Stimulated activated CD4-positive, alpha-beta T cell treated with anti-CD3 and anti-CD28 coated beads, Interleukin-1b, Interleukin-23, amount 100 ng/mL, for 24 hours (primary cell): ENCODE data around the gene CIDEC.

ENCODE experiments used
- DNase-seq, 4 experiments: peaks; one replicate each; pipeline ENCODE4 v3.0.0-alpha.2; 2020; ENCODE audit warnings: low read depth in 4 of 4, low spot score in 1 of 4

Gene CIDEC

DNA sequence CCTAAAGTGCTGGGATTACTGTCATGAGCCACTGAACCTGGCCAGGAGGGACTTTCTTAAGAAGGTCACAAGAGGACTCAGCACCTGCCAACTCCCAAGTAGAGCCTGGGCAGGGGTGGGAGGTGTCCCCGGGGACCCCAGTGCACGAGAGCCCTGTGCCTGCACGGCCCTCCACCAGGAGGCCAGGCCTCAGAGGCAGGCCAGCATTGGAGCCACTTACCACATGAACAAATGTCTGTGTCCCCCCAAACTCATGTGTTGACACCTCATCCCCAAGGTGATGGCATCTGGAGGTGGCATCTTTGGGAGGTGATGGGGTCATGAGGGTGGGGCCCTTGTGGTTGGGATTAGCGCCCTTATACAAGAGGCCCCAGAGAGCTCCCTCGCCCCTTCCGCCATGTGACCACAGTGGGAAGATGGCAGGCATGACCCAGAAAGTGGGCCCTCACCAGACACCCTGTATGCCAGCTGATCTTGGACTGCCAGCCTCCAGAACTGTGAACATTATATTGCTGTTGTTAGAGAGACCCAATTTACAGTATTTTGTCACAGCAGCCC is 33.0 kb downstream of the CIDEC start:
- DNase-seq = no peak

DNA sequence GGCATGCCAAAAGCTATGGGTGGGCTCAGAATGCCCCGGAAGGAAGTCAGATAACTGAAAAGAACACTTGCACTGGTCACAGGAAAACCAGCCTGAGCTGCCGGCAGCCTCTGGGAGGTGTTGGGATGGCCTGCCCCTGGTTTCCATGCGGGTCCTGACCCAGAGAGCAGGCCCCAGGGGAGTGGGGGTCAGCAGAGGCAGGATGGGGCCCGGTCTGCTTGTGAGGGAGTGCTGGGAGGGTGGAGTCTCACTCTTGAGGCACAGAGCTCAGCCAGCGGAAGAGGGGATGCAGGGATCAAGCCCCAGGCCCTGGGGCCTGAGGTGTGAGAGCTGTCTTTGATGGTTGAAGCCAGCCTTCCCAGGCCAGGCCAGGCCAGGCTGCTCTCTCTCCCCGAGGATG is 33.8 kb downstream of the CIDEC start:
- no peak for DNase-seq

DNA sequence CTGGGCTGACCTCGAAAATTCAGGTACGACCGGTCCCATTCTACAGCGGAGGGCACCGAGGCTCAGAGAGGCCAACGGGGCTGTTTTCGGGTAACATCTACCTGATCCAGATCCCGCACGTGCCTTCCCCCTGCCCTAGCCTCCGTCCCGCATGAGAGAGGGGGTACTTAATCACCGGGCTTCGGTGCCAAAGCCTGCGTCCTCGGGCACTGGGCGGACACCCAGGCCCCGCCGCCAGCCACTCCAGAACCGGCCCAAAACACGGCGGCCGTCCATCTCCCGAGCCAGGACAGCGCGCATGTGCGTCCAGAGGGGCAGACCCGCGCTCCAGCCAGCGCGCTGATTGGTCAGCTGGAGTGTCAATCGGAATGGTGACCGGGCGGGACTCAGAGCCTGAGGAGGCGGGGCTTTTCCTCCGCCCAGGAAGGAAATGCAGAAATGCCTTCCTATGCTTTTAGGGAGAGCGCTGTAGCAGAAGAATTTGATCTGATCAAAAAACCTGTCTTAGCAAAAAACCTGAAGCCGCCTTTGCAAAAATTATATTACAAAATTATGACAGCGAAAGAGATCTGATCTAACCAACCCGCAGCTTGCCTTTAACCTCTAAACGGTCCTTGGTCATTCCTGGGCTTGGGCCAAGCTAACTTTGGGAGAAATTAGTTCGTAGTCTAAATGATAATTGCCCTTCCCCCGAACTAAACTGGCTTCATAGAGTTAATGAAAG is 36.2 kb downstream of the CIDEC start, which contains the start of gene RPUSD3:
Gene RPUSD3 (minus strand): TSS at position 294 of the 724 bp plus-strand sequence. CDS start 18 bp downstream, at position 276.
- DNase-seq = peak; percentile 90 to 96 (median 94)

DNA sequence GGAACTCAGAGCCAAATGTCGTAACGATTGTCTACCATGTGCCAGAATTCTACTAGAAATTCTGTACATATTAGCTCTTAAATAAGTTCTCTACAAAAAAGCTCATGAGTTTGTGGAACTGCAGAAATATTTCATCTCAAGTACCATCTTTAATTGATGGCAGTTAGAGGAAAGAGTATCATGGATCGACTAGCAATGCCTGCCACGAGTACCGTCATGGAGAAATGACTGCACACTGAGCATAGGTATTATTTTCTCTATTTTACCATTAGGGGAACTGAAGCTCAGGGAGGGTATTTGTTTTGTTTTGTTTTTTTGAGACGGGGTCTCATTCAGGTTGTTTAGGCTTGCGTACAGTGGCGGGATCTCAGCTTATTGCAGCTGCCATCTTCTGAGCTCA is 39.0 kb downstream of the CIDEC start:
- DNase-seq = no peak

DNA sequence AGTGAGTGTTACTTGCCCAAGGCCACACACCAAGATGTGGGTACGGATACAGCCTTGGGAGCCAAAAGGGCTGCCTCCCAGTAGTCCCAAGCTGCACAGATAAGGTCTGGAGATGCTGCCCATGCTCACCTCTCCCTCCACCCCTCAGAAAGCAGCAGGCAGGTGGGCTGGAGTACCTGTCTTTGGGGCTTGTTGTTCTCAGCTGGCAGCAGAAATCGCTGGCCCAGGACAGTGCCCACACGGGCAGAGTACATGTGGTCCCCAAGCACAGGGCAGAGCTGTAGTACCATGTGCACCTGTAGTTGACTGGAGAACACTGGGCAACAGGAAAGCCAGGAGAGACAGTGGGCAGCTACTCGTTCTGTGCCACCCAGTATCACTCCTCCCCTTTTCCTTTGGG is 41.2 kb downstream of the CIDEC start:
- DNase-seq = no peak

DNA sequence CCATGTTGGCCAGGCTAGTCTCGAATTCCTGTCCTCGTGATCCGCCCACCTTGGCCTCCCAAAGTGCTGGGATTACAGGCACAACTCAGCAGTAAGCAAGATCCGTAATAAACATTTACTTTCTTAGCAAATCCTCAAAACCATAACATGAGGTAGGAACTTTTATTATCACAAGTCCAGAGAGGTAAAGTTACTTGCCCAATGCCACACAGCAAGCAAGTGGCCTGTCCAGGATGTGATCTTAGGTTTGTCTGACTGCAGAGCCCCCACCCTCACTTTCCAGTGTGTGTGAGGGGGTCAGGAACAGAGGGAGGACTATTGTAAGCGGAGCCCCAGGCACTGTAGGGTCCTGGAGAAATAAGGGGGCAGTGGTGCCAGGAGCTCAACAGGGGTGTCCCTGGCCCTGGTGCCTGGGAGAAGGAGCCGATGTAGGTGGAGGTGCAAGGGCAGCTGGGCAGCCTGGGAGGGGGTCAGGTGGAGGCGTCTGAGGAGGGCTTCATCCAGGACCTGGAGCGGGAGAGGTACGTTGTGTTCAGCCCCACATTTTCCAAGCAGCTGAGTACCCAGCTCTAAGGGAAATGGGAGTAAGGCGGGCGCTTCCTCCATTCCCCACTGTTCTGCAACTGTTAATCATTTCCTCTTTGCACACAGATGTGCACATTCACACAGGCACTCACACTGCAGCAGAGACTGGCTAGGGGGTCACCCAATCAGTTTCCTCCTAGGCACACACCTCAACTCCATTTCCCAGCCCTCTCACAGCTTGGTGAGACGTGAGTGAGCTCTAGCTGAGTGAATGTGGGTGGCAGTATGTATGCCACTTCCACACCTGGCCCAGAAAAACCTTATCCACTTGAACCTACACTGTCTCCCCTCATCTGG is 42.1 kb downstream of the CIDEC start:
- no peak for DNase-seq

DNA sequence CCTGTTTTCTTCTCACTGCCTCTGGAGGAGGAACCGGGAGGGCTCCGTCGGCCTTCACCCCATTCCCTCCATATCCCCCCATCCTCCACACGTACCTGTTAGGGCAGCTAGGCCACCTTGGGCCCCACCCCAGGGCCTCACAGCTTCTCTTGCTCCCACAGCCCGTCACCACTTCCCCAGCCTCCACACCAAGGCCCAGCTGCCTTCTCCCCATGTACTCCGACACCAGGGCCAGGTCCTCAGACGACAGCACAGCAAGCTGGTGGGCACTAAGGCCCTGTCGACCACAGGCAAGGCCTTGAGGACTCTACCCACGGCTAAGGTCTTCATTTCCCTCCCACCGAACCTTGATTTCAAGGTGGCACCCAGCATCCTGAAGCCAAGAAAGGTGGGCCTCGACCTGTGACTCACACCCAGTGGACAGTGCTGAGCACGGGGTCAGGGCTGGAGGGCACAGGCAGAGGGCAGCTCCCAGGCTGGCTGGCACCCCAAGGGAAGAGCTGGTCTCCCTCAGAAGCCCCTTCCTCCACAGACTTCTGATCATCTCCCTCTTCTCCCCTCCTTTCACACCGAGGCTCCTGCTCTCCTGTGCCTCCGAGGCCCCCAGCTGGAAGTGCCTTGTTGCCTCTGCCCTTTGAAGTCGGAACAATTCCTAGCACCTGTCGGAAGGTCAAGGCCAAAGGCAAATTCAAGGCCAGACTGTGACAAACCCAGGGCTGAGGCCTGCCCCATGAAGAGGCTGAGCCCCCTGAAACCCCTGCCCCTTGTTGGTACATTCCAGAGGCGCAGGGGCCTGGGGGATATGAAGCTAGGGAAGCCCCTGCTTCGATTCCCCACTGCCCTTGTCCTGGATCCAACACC is 45.3 kb downstream of the CIDEC start:
- no peak for DNase-seq

DNA sequence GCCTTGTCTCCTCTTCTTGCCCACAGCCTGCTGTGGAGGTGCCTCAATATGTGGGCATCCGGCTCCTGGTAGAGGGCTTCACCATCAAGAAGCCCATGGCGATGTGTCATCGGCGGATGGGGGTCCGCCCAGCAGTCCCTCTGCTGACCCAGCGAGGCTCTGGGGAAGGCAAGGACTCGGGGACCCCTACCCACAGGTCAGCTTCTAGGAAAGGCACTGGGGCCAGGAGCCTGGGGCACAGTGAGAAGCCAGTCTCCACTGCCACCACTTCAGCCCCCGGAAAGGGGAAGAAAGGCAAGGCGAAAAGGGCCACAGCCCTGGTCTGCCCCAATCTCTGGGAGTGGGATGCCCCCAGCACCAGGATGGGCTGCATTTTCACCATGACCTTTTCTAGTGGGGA is 47.0 kb downstream of the CIDEC start:
- DNase-seq = no peak

DNA sequence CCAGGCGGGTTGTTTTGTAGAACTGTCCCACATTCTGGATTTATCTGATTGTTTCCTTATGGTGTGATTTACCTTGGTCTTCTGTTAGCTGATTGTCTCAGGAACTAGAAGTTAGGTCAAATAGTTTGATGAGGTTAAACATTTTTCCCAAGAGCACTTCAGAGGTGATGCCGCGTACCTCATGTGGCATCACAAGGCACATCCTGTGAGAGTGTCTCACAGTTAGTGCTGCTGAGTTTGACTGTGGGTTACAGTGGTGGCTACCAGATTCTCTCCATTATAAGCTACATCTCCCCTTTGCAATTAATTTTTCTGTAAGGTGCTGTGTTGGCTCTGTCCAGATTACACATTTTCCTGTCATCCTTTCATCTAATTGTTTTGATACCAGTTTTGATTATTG is 48.8 kb downstream of the CIDEC start:
- DNase-seq = no peak

DNA sequence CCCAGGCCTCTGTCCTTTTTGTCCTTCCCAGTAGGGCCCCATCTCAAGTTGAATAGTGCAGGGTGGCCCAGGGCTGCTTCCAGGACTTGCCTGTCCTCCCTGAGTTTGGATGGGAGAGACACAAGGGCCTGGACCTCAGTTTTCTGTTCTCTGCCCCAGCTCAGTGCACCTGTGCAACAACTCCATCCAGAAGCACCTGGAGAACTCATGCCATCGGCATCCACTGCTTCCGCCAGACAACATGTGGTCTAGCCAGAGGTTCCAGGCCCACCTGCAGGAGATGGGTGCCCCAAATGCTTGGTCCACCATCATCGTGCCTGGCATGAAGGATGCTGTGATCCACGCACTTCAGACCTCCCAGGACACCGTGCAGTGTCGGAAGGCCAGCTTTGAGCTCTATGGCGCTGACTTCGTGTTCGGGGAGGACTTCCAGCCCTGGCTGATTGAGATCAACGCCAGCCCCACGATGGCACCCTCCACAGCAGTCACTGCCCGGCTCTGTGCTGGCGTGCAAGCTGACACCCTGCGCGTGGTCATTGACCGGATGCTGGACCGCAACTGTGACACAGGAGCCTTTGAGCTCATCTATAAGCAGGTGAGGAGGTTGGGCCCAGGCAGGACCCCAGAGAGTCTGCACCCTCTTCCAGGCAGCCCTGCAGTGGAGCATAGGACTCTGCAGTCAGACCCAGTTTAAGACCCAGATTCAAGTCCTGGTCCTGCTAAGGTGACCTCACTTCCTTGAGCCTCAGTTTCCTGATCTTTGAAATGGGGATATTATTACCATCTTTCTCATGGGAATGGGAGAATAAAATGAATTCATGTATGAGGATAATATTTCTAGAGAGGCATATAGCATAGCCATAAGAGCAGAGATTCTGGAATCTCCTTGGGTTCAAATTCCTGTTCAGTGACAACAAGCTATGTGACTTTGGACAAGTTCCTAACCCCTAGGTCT is 51.0 kb downstream of the CIDEC start:
- DNase-seq = no peak

DNA sequence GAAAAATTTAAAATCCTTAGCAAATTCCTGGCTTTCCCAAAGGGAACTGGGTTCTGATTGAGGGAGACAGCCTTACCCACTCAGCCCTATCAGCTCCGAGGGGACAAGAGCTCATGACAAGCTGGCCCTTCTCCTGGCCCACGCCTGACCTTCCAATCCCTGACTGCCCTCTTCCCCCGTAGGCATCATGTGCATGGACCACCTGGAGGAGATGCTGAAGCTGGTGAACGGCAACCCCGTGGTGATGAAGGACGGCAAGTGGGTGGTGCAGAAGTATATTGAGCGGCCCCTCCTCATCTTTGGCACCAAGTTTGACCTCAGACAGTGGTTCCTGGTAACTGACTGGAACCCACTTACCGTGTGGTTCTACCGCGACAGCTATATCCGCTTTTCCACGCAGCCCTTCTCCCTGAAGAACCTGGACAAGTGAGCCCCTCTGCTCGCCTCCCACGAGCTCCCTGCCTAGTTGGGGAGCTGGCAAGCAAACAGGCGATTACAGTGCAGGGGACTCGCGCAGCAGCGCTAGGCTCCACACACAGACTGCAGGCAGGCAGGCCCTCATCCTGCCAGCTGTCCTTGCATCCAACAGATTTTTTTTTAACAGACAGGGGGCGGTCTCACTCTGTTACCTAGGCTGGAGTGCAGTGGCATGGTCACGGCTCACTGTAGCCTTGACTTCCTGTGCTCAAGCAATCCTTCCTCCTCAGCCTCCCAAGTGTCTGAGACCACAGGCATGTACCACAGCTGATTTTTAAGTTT is 53.1 kb downstream of the CIDEC start:
- no peak for DNase-seq

DNA sequence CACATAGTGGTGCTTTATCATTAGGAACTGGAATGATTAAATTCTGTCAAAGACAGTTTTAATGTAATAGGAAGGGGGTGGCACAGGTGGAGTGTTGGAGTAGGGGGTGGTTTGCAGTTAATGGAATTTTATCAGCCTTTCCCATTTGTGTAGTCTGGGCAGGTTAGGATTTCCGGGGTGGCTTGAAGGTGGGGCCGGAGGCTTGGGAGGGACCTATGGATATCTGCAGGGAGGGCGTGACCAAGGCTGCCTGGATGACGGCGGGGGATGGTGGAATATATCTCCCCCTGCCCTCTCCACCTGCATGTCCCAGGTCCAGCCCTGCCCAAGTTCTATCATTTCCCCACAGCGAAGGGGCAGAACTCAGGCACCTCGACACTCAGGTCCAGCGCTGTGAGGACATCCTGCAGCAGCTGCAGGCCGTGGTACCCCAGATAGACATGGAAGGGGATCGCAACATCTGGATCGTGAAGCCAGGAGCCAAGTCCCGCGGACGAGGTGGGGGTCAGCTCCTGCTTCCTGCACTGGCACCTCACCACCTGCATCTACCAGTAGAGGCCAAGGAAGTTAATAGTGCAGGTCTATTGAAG is 54.5 kb downstream of the CIDEC start:
- DNase-seq = no peak

DNA sequence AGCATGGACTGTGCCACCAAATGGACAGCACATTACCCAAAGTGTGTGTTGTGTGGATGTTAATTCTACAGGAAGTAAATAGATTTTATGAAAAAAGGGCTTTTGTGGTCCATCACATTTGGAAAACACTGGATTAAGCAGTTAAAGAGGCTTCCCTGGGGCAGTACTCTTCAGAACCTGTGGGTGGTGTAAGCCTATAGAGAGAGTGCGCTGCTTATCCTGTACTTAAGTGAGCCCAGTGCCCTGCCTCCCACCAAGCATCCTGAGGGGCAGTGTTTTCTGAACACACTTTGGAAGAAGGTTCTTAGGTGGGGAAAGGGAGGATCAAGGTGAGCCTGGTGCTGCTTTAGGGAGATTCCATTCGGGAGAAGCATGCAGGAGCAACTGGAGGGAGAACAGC is 59.1 kb downstream of the CIDEC start:
- DNase-seq = no peak

DNA sequence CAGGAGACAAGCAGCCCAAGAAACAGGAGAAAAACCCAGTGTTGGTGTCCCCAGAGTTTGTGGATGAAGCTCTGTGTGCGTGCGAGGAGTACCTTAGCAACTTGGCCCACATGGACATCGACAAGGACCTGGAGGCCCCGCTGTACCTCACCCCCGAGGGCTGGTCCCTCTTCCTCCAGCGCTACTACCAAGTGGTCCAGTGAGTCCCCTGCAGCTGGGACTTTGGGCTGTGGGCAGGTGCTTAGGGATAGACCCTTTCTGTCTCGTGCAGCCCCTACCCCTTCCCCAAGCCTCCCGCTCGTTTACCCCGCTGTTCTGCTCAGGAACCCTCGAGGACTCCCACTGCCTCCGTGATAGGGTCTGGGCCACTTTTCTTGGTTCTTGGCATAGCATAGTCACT is 59.5 kb downstream of the CIDEC start:
- DNase-seq = no peak

DNA sequence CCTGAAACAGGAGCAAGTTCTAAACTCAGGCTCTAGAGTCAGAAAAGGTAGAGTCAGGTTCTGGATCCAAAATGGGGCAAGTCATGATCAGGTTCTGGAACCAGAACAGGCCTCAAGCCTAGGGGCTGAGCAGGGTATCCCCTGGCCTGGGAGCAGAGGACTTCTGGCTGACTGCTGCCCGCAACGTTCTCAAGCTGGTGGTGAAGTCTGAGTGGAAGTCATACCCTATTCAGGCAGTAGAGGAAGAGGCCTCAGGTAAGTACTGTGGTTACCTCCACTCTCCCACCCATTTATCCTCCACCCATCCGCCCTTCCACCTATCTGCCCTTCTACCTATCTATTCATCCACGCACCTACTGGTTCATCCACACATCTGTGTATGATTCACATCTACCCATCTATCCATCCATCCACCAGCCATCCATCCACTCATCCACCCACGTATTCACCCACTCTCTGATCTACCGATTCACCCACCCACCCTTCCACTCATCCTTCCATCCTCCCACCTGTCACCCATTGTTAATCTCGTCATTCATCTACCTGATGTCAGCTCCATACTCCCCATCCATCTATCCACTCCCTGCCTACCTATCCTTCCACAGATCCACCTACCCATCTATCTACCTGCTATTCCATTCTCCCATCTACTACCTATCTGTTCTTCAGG is 61.3 kb downstream of the CIDEC start:
- no peak for DNase-seq

DNA sequence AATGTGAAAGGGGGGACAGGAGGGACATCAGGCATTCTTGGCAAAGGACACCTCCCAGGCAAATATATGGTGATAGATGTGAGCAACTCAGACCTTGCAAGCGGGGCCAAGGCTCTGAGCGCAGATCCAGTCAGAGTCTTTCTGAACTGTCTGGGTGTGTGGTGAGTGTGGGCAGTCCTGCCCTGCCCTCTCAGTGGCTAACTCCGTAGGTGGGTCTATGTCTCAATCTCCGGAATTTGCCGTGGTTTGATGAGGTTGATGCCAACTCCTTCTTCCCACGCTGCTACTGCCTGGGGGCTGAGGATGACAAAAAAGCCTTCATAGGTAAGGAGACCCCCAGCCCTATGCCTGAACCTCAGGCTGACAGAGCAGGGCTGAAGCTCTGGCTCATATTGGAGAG is 62.6 kb downstream of the CIDEC start:
- no peak for DNase-seq
